Prostate gland (tissue), 2 donors: Measurements from ENCODE around the gene KIF2C.

ENCODE experiments used
- POLR2A ChIP-seq: fragments of 450-650 bp; IDR thresholded peaks from one replicate; pipeline ENCODE4 v1.6.1; 2016; ENCODE audit warnings: antibody characterized with exemption, mild to moderate bottlenecking
- POLR2AphosphoS5 ChIP-seq: sonication (generic); formaldehyde crosslinking; IDR thresholded peaks from one replicate; pipeline ENCODE4 v1.6.1; 2017; ENCODE audit warnings: antibody characterized with exemption
- TF ChIP-seq, protein P1 (sequence below), 4 experiments: fragments of 200-600 bp in 2 of 4; fragments of 450-650 bp in 2 of 4; sonication (generic) in 2 of 4; IDR thresholded peaks; 1 replicate in 3 of 4; 2 replicates in 1 of 4; pipeline ENCODE4 v1.5.1; 2016 to 2019; ENCODE audit warnings: antibody characterized with exemption in 4 of 4, mild to moderate bottlenecking in 2 of 4, moderate library complexity in 2 of 4

DNA sequence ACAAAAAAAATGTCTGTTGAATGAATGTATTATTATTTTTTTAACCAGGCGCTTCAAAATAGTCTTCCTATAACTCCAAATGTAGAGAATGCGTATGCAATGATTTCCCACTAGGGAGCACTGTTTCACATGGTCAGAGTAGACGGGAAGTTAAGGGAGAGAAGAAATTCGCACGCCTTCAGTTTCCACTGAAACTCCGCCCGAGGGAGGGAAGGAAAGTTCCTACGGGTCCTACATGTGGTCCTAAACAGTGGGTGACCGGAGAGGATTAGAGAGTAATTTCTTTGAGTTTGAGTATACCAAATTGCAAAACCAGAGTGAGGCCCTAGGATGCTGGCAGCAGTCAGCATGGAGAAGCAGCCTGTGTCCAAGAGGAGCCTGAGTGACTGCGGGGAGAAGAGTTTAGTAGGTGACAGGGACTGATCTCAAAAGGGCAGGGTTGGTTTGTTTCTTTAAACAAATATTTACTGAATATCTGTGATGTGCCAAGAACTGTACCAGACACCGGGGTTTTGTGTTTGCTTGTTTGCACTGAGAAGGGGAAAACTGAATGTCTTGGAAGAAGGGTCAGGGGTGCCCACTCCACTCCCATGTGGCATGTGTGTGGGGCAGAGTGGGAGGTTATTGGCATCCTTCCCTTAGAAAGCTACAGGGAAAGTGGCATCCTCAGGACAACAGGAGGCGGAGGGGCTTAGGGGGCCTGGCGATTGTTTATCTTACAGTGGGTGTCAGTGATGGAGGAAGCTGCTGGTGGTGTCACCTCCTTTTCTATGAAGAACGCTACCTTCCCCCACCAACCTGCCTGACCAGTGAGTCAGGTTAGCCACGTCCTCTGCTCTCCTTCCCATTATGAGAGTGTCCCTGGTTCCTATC is 31.4 kb upstream of the KIF2C start:
- TF ChIP-seq POLR2A (no peak), POLR2AphosphoS5 (no peak)
- TF ChIP-seq, protein P1, sequence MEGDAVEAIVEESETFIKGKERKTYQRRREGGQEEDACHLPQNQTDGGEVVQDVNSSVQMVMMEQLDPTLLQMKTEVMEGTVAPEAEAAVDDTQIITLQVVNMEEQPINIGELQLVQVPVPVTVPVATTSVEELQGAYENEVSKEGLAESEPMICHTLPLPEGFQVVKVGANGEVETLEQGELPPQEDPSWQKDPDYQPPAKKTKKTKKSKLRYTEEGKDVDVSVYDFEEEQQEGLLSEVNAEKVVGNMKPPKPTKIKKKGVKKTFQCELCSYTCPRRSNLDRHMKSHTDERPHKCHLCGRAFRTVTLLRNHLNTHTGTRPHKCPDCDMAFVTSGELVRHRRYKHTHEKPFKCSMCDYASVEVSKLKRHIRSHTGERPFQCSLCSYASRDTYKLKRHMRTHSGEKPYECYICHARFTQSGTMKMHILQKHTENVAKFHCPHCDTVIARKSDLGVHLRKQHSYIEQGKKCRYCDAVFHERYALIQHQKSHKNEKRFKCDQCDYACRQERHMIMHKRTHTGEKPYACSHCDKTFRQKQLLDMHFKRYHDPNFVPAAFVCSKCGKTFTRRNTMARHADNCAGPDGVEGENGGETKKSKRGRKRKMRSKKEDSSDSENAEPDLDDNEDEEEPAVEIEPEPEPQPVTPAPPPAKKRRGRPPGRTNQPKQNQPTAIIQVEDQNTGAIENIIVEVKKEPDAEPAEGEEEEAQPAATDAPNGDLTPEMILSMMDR (IDR thresholded peaks at IDR 0.05), result peak in 1 of 4 experiments; percentile 36
